ENCODE data around the gene IGF2.

Gene IGF2

GRCh38 chr11:2142300-2142759, 3.1 kb upstream of the IGF2 start:
- Histone ChIP-seq H3K36me3 (ENCODE audit: insufficient read depth, low read length) (no peaks in the 10 kb centered on the region), H2AFZ (ENCODE audit: low read length, unreplicated experiment) (no peak overlapping the region), H3K27ac (ENCODE audit: low read depth, low read length) (no peak overlapping the region), H3K4me3 (ENCODE audit: low read depth, low read length) (no peak overlapping the region), H3K4me1 (ENCODE audit: control insufficient read depth, insufficient read depth, low read length, unreplicated experiment) (peaks cover 11% of the 10 kb centered on the region), H3K79me2 (ENCODE audit: control insufficient read depth, insufficient read depth, low read length, unreplicated experiment) (no peaks in the 10 kb centered on the region), H3K27me3 (ENCODE audit: insufficient read depth, low read length) (peaks cover 80% of the 10 kb centered on the region)

DNA sequence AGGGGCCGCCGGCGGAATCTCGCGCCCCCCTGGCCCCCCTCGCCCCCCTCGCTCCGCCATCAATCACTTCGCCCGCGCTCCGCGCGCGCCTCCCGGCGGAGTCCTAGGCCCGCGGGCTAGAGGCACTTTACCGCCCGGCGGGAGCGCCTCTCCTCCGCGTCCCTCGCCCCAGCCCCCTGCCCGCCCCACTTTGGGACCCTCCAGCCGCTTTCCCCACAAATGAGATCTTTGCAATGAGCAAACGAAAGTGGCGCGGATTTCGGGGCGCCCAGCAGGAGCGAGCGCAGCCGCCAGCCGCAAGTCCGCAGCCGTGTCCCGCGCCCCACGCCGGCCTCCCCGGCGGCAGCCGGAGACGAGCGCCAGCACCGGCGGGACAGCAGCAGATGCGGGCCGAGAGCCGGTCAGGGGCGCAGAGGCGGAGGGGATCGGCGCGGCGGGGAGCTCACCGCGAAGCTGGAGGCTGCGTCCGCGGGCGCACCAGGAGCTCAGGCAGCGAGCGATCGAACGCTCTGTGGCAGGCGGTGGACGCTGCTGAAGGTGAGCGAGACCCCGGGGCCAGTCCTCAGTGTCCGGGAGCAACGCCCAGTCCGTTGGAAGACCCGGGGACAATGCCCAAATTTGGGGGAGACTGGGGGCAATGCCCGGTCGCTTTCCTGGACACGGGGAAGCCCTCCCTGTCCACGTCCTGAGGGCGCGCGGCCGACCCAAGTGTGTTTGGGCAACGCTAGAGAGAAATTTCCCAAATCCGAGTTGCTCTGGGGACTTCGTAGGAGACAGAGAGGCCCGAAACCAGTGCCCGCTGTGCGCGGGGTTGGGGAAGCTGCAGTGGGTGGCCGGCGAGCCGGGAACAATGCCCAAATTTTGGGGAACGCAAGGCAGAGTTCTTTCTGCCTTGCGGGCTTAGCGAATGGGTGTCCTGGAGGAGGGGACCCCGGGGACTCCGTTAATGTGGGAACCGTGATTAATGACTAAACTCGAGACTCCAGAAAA, 1.5 kb upstream of the IGF2 start:
- H3K27me3 ChIP-seq (ENCODE audit: insufficient read depth, low read length): peaks cover 72% of the 10 kb centered on the region
- H2AFZ ChIP-seq (ENCODE audit: low read length, unreplicated experiment): no peak overlapping the region
- H3K4me1 ChIP-seq (ENCODE audit: control insufficient read depth, insufficient read depth, low read length, unreplicated experiment): peaks cover 11% of the 10 kb centered on the region
- H3K27ac ChIP-seq (ENCODE audit: low read depth, low read length): no peak overlapping the region
- H3K36me3 ChIP-seq (ENCODE audit: insufficient read depth, low read length): no peaks in the 10 kb centered on the region
- H3K4me3 ChIP-seq (ENCODE audit: low read depth, low read length): no peak overlapping the region
- no peaks in the 10 kb centered on the region for H3K79me2 ChIP-seq (ENCODE audit: control insufficient read depth, insufficient read depth, low read length, unreplicated experiment)

DNA sequence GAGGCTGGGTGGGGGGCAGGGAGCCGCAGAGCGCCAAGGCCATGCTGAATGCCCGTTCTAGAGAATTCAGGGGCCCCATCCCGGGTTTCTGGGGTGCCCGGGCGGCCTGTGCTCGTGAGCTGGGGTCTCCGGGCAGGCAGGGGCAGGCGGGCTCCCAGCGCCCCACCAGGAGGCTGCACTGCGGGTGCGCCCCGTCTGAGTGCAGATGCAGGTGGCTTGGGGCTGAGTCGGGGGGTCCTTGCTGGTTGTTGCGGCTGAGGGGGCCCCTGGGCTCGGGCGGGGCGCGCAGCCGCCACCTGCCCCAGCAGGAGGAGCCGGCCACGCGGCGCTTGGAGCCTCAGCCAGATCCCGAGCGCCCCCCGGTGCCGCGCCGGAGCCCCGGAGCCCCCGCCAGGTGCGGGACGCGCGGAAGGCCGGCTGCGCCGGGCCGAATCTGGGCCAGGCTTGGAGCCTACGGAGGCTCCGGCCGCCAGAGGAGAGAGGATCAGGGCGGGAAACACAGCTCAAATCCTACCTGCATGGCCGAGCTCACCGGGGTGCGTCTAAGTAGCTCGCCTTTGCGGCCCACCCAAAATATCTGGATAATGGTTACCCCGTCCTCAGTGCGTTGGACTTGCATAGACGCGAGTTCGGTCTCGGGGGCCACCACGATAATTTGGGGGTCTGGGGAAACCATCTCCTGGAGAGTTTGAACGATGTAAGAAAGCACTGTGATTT, 590 bp upstream of the IGF2 start:
- peaks cover 62% of the 10 kb centered on the region for H3K27me3 ChIP-seq (ENCODE audit: insufficient read depth, low read length)
- H3K79me2 ChIP-seq (ENCODE audit: control insufficient read depth, insufficient read depth, low read length, unreplicated experiment): no peaks in the 10 kb centered on the region
- no peak overlapping the region for H3K27ac ChIP-seq (ENCODE audit: low read depth, low read length)
- H3K4me1 ChIP-seq (ENCODE audit: control insufficient read depth, insufficient read depth, low read length, unreplicated experiment): peaks cover 11% of the 10 kb centered on the region
- H3K36me3 ChIP-seq (ENCODE audit: insufficient read depth, low read length): no peaks in the 10 kb centered on the region
- no peak overlapping the region for H3K4me3 ChIP-seq (ENCODE audit: low read depth, low read length)
- no peak overlapping the region for H2AFZ ChIP-seq (ENCODE audit: low read length, unreplicated experiment)

- Histone ChIP-seq H3K4me1 (ENCODE audit: control insufficient read depth, insufficient read depth, low read length, unreplicated experiment) (peaks cover 11% of the 10 kb centered on the region), H3K27me3 (ENCODE audit: insufficient read depth, low read length) (peaks cover 53% of the 10 kb centered on the region), H3K36me3 (ENCODE audit: insufficient read depth, low read length) (no peaks in the 10 kb centered on the region), H3K4me3 (ENCODE audit: low read depth, low read length) (peak overlapping the region; percentile 55), H3K27ac (ENCODE audit: low read depth, low read length) (no peak overlapping the region), H3K79me2 (ENCODE audit: control insufficient read depth, insufficient read depth, low read length, unreplicated experiment) (no peaks in the 10 kb centered on the region), H2AFZ (ENCODE audit: low read length, unreplicated experiment) (no peak overlapping the region)
Observed at GRCh38 chr11:2138431-2139122, 612 bp downstream of the IGF2 start.

GRCh38 chr11:2138068-2138430, 1.1 kb downstream of the IGF2 start:
- H2AFZ ChIP-seq (ENCODE audit: low read length, unreplicated experiment): no peak overlapping the region
- peaks cover 11% of the 10 kb centered on the region for H3K4me1 ChIP-seq (ENCODE audit: control insufficient read depth, insufficient read depth, low read length, unreplicated experiment)
- H3K27ac ChIP-seq (ENCODE audit: low read depth, low read length): no peak overlapping the region
- H3K79me2 ChIP-seq (ENCODE audit: control insufficient read depth, insufficient read depth, low read length, unreplicated experiment): no peaks in the 10 kb centered on the region
- peaks cover 51% of the 10 kb centered on the region for H3K27me3 ChIP-seq (ENCODE audit: insufficient read depth, low read length)
- H3K36me3 ChIP-seq (ENCODE audit: insufficient read depth, low read length): no peaks in the 10 kb centered on the region
- peak overlapping the region; percentile 55 for H3K4me3 ChIP-seq (ENCODE audit: low read depth, low read length)

- Histone ChIP-seq H3K27me3 (ENCODE audit: insufficient read depth, low read length) (peaks cover 54% of the 10 kb centered on the region), H3K4me1 (ENCODE audit: control insufficient read depth, insufficient read depth, low read length, unreplicated experiment) (peaks cover 6% of the 10 kb centered on the region), H3K79me2 (ENCODE audit: control insufficient read depth, insufficient read depth, low read length, unreplicated experiment) (no peaks in the 10 kb centered on the region), H3K27ac (ENCODE audit: low read depth, low read length) (no peak overlapping the region), H3K36me3 (ENCODE audit: insufficient read depth, low read length) (no peaks in the 10 kb centered on the region), H2AFZ (ENCODE audit: low read length, unreplicated experiment) (no peak overlapping the region), H3K4me3 (ENCODE audit: low read depth, low read length) (peak overlapping the region; percentile 34; the same call in 1 of the 2 replicates)
Observed at GRCh38 chr11:2137202-2138067, 1.8 kb downstream of the IGF2 start.

DNA sequence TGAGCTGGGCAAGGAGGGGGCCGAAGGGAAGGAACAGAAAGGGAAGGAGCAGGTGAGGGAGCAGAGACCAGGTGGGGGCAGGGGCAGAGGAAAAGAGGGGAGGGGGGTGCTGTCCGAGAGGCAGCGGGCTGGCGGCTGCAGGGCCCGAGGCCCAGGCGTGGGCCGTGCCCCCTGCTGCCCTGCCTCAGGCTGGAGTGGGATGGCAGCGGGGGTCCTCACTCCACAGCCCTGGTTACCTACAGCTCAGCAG, 2.3 kb downstream of the IGF2 start:
- Histone ChIP-seq H3K36me3 (ENCODE audit: insufficient read depth, low read length) (no peaks in the 10 kb centered on the region), H3K27ac (ENCODE audit: low read depth, low read length) (no peak overlapping the region), H3K4me3 (ENCODE audit: low read depth, low read length) (no peak overlapping the region), H3K27me3 (ENCODE audit: insufficient read depth, low read length) (peaks cover 54% of the 10 kb centered on the region), H3K4me1 (ENCODE audit: control insufficient read depth, insufficient read depth, low read length, unreplicated experiment) (peaks cover under 1% of the 10 kb centered on the region), H3K79me2 (ENCODE audit: control insufficient read depth, insufficient read depth, low read length, unreplicated experiment) (no peaks in the 10 kb centered on the region), H2AFZ (ENCODE audit: low read length, unreplicated experiment) (no peak overlapping the region)

DNA sequence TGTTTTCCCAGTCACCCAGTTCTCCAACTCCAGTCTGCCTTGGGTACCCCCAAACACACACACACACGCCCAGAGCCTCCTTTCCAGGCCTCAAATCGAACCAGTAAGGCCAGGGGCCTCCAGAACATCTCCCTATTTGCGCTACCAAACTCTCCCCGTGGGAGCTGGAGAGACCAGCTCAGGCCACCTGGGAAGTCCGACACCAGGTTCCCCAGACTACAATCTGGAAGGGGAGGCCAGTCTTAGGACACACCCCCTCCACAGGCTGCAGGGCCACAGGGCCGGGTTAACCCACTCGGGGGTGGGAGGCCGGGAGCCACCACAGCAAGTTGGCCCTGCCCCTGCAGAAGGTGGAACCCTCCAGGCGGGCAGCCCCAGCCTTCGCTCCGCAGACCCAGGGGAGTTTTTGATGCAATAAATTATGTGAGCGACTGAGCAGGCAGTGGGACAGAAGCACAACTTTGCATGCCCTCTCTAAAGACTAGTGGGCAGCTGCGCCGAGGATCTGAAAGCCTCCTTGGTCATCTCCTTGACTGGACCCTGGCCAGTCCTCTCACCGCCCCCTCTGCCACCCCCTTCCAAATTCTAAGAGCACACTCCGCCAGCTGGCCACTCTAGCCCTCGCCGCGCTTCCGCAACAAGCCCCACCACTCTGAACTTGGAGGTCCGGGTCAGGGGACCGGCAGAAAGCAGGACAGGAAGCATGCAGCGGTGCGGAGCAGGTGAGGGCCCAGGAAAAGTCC, 2.8 kb downstream of the IGF2 start:
- peaks cover 51% of the 10 kb centered on the region for H3K27me3 ChIP-seq (ENCODE audit: insufficient read depth, low read length)

GRCh38 chr11:2135648-2136201, 3.5 kb downstream of the IGF2 start:
- H3K4me3 ChIP-seq (ENCODE audit: low read depth, low read length): no peak overlapping the region
- H3K27me3 ChIP-seq (ENCODE audit: insufficient read depth, low read length): peaks cover 45% of the 10 kb centered on the region
- H3K79me2 ChIP-seq (ENCODE audit: control insufficient read depth, insufficient read depth, low read length, unreplicated experiment): no peaks in the 10 kb centered on the region
- no peaks in the 10 kb centered on the region for H3K36me3 ChIP-seq (ENCODE audit: insufficient read depth, low read length)
- H3K4me1 ChIP-seq (ENCODE audit: control insufficient read depth, insufficient read depth, low read length, unreplicated experiment): no peaks in the 10 kb centered on the region
- H3K27ac ChIP-seq (ENCODE audit: low read depth, low read length): no peak overlapping the region
- no peak overlapping the region for H2AFZ ChIP-seq (ENCODE audit: low read length, unreplicated experiment)

More for the DNA sequence above, 2.8 kb downstream of the IGF2 start:
- Histone ChIP-seq H3K4me1 (ENCODE audit: control insufficient read depth, insufficient read depth, low read length, unreplicated experiment) (no peaks in the 10 kb centered on the region), H3K27ac (ENCODE audit: low read depth, low read length) (no peak overlapping the region), H3K79me2 (ENCODE audit: control insufficient read depth, insufficient read depth, low read length, unreplicated experiment) (no peaks in the 10 kb centered on the region), H3K4me3 (ENCODE audit: low read depth, low read length) (no peak overlapping the region), H2AFZ (ENCODE audit: low read length, unreplicated experiment) (no peak overlapping the region), H3K36me3 (ENCODE audit: insufficient read depth, low read length) (no peaks in the 10 kb centered on the region)
